Measurements from ENCODE around the gene SURF6. TPM values are rescaled to one million over a fixed set of nuclear protein-coding genes. Genes with fewer than 3 reads are reported as not detected.

Gene SURF6
- total and polyA plus RNA-seq, 4 experiments from 2014 or later, result 2.3 to 28.9 (median 21.0) TPM

- Histone ChIP-seq H3K4me3 (ENCODE audit: low read length in 2 of 2) (no peak overlapping the region), H3K27ac (ENCODE audit: low read depth, low read length) (no peak overlapping the region), H3K4me1 (ENCODE audit: insufficient read depth, low read length) (peaks cover 38% of the 10 kb centered on the region), H3K36me3 (ENCODE audit: insufficient read depth, low read length) (peaks cover 60% of the 10 kb centered on the region), H3K9me3 (ENCODE audit: control insufficient read depth in 1 of 2, low read length in 2 of 2) (no peaks in the 10 kb centered on the region), H3K27me3 (ENCODE audit: insufficient read depth, low read length) (no peaks in the 10 kb centered on the region)
- peak overlapping the region in 2 of 8 donors; percentile 26 to 86 for H3K4me3 Mint-ChIP-seq
- H3K27ac Mint-ChIP-seq, result peak overlapping the region in 1 of 7 donors; percentile 77
- peaks cover 30 to 51% of the 10 kb centered on the region in 2 donors for H3K36me3 Mint-ChIP-seq
- CTCF ChIA-PET (ENCODE audit: partially characterized antibody), result interaction anchor here (1.0 kb wide), 1 partner anchor 26 kb away, joined by 3 read pairs; no protein-coding TSS in a partner anchor
- intact Hi-C loops (cut with micrococcal nuclease), result no loop called here
- peaks cover 24 to 50% (median 36%) of the 10 kb centered on the region in 4 donors for H3K4me1 Mint-ChIP-seq
- no peaks in the 10 kb centered on the region for H3K27me3 Mint-ChIP-seq
- no peaks in the 10 kb centered on the region for H3K9me3 Mint-ChIP-seq
- DNase-seq, result peak in 1 of 5 donors; percentile 1
- POLR2A ChIA-PET (ENCODE audit: partially characterized antibody), result interaction anchor here (1.3 to 18.1 kb wide), 2 partner anchors 11 to 25 kb away, joined by 3 to 437 read pairs; partner anchors contain the start of genes STKLD1, SURF1, SURF2 and SURF4
Measured at GRCh38 chr9:133345596-133345995, 9.6 kb upstream of the SURF6 start.

DNA sequence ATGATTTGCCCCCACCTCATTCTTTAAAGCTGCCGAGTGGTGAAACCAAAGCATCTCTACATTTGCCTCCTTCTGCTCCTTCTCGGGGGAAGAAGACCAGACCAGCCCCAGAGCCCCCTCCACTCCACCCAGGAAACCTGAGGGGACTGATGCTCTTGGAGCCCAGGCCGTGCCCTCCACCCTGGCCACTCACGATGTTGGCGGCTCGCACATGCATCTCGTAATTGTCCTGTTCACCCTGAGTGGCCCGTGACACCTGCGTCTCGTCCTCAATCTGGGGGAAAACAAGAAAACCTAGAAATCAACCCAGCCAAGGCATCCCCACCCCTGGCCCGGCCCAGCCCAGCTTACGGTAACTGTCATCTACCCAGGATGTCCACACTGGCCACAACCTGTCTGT is 9.0 kb upstream of the SURF6 start:
- H3K4me3 ChIP-seq (ENCODE audit: low read length in 2 of 2), result no peak overlapping the region
- peaks cover 41% of the 10 kb centered on the region for H3K4me1 ChIP-seq (ENCODE audit: insufficient read depth, low read length)
- Mint-ChIP-seq H3K4me1 (peaks cover 26 to 51% (median 40%) of the 10 kb centered on the region in 4 donors), H3K4me3 (no peak overlapping the region), H3K27ac (peak overlapping the region in 1 of 7 donors; percentile 29), H3K9me3 (no peaks in the 10 kb centered on the region), H3K36me3 (peaks cover 31 to 51% of the 10 kb centered on the region in 2 donors), H3K27me3 (no peaks in the 10 kb centered on the region)
- no peaks in the 10 kb centered on the region for H3K27me3 ChIP-seq (ENCODE audit: insufficient read depth, low read length)
- POLR2A ChIA-PET (ENCODE audit: partially characterized antibody), result interaction anchor here (18.1 kb wide), 1 partner anchor 26 kb away, joined by 437 read pairs; the partner anchor contains the start of genes STKLD1 and SURF4
- H3K9me3 ChIP-seq (ENCODE audit: control insufficient read depth in 1 of 2, low read length in 2 of 2), result no peaks in the 10 kb centered on the region
- peak in 1 of 5 donors; percentile 25 for DNase-seq
- H3K27ac ChIP-seq (ENCODE audit: low read depth, low read length), result no peak overlapping the region
- CTCF ChIA-PET (ENCODE audit: partially characterized antibody), result no interaction called here
- H3K36me3 ChIP-seq (ENCODE audit: insufficient read depth, low read length), result peaks cover 58% of the 10 kb centered on the region
- intact Hi-C loops (cut with micrococcal nuclease), result no loop called here

DNA sequence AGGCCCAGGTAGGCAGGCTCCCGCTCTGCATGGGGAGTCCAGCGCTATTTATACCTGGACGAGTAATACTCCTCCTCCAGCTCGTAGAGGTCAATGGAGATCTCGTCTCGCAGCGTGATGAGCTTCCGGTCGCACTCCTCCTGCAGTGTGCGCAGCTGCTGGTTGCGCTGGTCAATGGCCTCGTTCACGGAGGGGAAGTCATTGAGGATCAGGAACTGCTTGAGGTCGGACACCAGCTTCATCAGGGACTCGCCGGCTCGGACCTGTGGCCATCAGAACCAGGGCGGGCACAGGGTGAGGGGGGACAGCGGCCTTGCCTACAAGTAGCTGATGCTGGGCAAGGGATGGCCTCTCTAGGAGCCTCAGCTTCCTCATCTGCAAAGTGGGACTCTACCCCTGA is 8.1 kb upstream of the SURF6 start:
- peaks cover 34% of the 10 kb centered on the region for H3K4me1 ChIP-seq (ENCODE audit: insufficient read depth, low read length)
- H3K9me3 ChIP-seq (ENCODE audit: control insufficient read depth in 1 of 2, low read length in 2 of 2), result no peaks in the 10 kb centered on the region
- Mint-ChIP-seq H3K9me3 (no peaks in the 10 kb centered on the region), H3K27ac (no peak overlapping the region), H3K36me3 (peaks cover 24 to 49% of the 10 kb centered on the region in 2 donors), H3K4me3 (no peak overlapping the region), H3K27me3 (no peaks in the 10 kb centered on the region), H3K4me1 (peaks cover 22 to 48% (median 37%) of the 10 kb centered on the region in 4 donors)
- POLR2A ChIA-PET (ENCODE audit: partially characterized antibody), result interaction anchor here (18.1 kb wide), 1 partner anchor 27 kb away, joined by 437 read pairs; the partner anchor contains the start of genes STKLD1 and SURF4
- H3K27ac ChIP-seq (ENCODE audit: low read depth, low read length), result no peak overlapping the region
- peak in 1 of 5 donors; percentile 8 for DNase-seq
- intact Hi-C loops (cut with micrococcal nuclease), result no loop called here
- peaks cover 60% of the 10 kb centered on the region for H3K36me3 ChIP-seq (ENCODE audit: insufficient read depth, low read length)
- H3K4me3 ChIP-seq (ENCODE audit: low read length in 2 of 2), result no peak overlapping the region
- CTCF ChIA-PET (ENCODE audit: partially characterized antibody), result interaction anchor here (1.2 to 1.3 kb wide), 3 partner anchors 8 to 73 kb away, joined by 3 to 5 read pairs (median 4); partner anchors contain the start of genes SURF1 and SURF2
- no peaks in the 10 kb centered on the region for H3K27me3 ChIP-seq (ENCODE audit: insufficient read depth, low read length)

GRCh38 chr9:133342570-133342969 is 6.6 kb upstream of the SURF6 start:
- H3K4me3 ChIP-seq (ENCODE audit: low read length in 2 of 2), result no peak overlapping the region
- Mint-ChIP-seq H3K4me3 (no peak overlapping the region), H3K27me3 (no peaks in the 10 kb centered on the region), H3K36me3 (peaks cover 18 to 39% of the 10 kb centered on the region in 2 donors), H3K9me3 (no peaks in the 10 kb centered on the region), H3K4me1 (peaks cover 16 to 38% (median 28%) of the 10 kb centered on the region in 4 donors), H3K27ac (peak overlapping the region in 1 of 7 donors; percentile 57)
- DNase-seq, result no peak
- peaks cover 29% of the 10 kb centered on the region for H3K4me1 ChIP-seq (ENCODE audit: insufficient read depth, low read length)
- H3K9me3 ChIP-seq (ENCODE audit: control insufficient read depth in 1 of 2, low read length in 2 of 2), result no peaks in the 10 kb centered on the region
- POLR2A ChIA-PET (ENCODE audit: partially characterized antibody), result no interaction called here
- no peak overlapping the region for H3K27ac ChIP-seq (ENCODE audit: low read depth, low read length)
- H3K36me3 ChIP-seq (ENCODE audit: insufficient read depth, low read length), result peaks cover 60% of the 10 kb centered on the region
- H3K27me3 ChIP-seq (ENCODE audit: insufficient read depth, low read length), result no peaks in the 10 kb centered on the region
- intact Hi-C loops (cut with micrococcal nuclease), result no loop called here
- CTCF ChIA-PET (ENCODE audit: partially characterized antibody), result interaction anchor here (1.2 to 1.3 kb wide), 2 partner anchors 9 to 74 kb away, joined by 3 to 4 read pairs; no protein-coding TSS in a partner anchor

DNA sequence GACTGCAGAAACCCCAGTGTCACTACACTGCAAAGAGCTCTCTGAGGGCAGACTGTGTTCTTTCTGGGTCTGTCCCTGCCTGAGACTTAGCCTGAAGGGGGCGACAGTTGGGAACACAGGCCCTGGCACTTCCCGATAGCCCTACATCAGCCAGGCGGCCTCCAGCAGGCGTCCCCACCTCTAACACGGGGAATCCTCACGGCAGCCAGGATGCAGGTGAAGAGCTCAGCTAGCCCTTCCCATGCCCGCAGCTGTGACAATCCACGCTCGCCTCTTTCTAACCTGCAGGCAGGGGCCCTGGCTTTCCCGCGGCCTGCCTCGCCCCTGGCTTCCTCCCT is 6.0 kb upstream of the SURF6 start:
- CTCF ChIA-PET (ENCODE audit: partially characterized antibody), result interaction anchor here (1.4 kb wide), 1 partner anchor 144 kb away, joined by 3 read pairs; no protein-coding TSS in a partner anchor
- Mint-ChIP-seq H3K9me3 (no peaks in the 10 kb centered on the region), H3K4me3 (no peak overlapping the region), H3K27me3 (no peaks in the 10 kb centered on the region), H3K4me1 (peaks cover 15 to 35% (median 27%) of the 10 kb centered on the region in 4 donors), H3K27ac (no peak overlapping the region), H3K36me3 (peaks cover 18 to 36% of the 10 kb centered on the region in 2 donors)
- Histone ChIP-seq H3K4me1 (ENCODE audit: insufficient read depth, low read length) (peaks cover 29% of the 10 kb centered on the region), H3K27me3 (ENCODE audit: insufficient read depth, low read length) (no peaks in the 10 kb centered on the region), H3K4me3 (ENCODE audit: low read length in 2 of 2) (no peak overlapping the region), H3K9me3 (ENCODE audit: control insufficient read depth in 1 of 2, low read length in 2 of 2) (no peaks in the 10 kb centered on the region), H3K36me3 (ENCODE audit: insufficient read depth, low read length) (peaks cover 60% of the 10 kb centered on the region), H3K27ac (ENCODE audit: low read depth, low read length) (no peak overlapping the region)
- intact Hi-C loops (cut with micrococcal nuclease), result no loop called here
- POLR2A ChIA-PET (ENCODE audit: partially characterized antibody), result no interaction called here
- peak in 1 of 5 donors; percentile 15 for DNase-seq

GRCh38 chr9:133341369-133342068 is 5.5 kb upstream of the SURF6 start:
- Mint-ChIP-seq H3K9me3 (no peaks in the 10 kb centered on the region), H3K27me3 (no peaks in the 10 kb centered on the region), H3K4me3 (no peak overlapping the region), H3K4me1 (peaks cover 12 to 34% (median 21%) of the 10 kb centered on the region in 4 donors), H3K27ac (peak overlapping the region in 1 of 7 donors; percentile 19), H3K36me3 (peaks cover 18 to 31% of the 10 kb centered on the region in 2 donors)
- DNase-seq, result peak in 1 of 5 donors; percentile 14
- intact Hi-C loops (cut with micrococcal nuclease), result no loop called here
- Histone ChIP-seq H3K9me3 (ENCODE audit: control insufficient read depth in 1 of 2, low read length in 2 of 2) (no peaks in the 10 kb centered on the region), H3K27me3 (ENCODE audit: insufficient read depth, low read length) (no peaks in the 10 kb centered on the region), H3K4me3 (ENCODE audit: low read length in 2 of 2) (no peak overlapping the region), H3K4me1 (ENCODE audit: insufficient read depth, low read length) (peaks cover 29% of the 10 kb centered on the region), H3K36me3 (ENCODE audit: insufficient read depth, low read length) (peaks cover 60% of the 10 kb centered on the region), H3K27ac (ENCODE audit: low read depth, low read length) (no peak overlapping the region)
- ChIA-PET POLR2A (ENCODE audit: partially characterized antibody) (no interaction called here), CTCF (ENCODE audit: partially characterized antibody) (interaction anchor here (1.4 to 1.7 kb wide), 2 partner anchors 33 to 145 kb away, joined by 3 to 4 read pairs; no protein-coding TSS in a partner anchor)

DNA sequence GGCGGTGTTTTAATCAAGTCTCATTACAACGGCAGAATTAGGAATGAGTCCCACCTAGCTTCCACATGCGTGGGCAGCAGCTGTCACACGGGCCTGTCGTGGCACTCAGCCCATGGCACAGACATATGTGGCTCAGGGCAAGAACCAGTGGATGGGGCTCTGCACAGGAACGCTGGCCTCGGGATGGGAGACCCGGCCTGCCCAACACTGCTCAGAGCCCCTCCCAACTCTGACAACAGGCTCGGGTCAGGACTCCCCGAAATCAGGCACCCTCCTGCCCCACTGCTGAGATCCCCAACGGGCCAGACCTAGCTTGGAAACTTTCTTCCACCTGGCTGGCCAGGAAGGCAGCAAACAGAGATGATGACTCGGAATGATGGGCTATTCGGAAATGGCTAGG is 4.9 kb upstream of the SURF6 start:
- no peak overlapping the region for H3K4me3 Mint-ChIP-seq
- peaks cover 59% of the 10 kb centered on the region for H3K36me3 ChIP-seq (ENCODE audit: insufficient read depth, low read length)
- DNase-seq, result peak in 1 of 5 donors; percentile 7
- H3K27ac ChIP-seq (ENCODE audit: low read depth, low read length), result no peak overlapping the region
- no peak overlapping the region for H3K4me3 ChIP-seq (ENCODE audit: low read length in 2 of 2)
- H3K36me3 Mint-ChIP-seq, result peaks cover 18 to 31% of the 10 kb centered on the region in 2 donors
- no peaks in the 10 kb centered on the region for H3K9me3 Mint-ChIP-seq
- intact Hi-C loops (cut with micrococcal nuclease), result no loop called here
- H3K9me3 ChIP-seq (ENCODE audit: control insufficient read depth in 1 of 2, low read length in 2 of 2), result no peaks in the 10 kb centered on the region
- peak overlapping the region in 6 of 7 donors; percentile 17 to 93 (median 54) for H3K27ac Mint-ChIP-seq
- no peaks in the 10 kb centered on the region for H3K27me3 Mint-ChIP-seq
- H3K4me1 Mint-ChIP-seq, result peaks cover 13 to 34% (median 21%) of the 10 kb centered on the region in 4 donors
- H3K4me1 ChIP-seq (ENCODE audit: insufficient read depth, low read length), result peaks cover 26% of the 10 kb centered on the region
- no peaks in the 10 kb centered on the region for H3K27me3 ChIP-seq (ENCODE audit: insufficient read depth, low read length)
- ChIA-PET POLR2A (ENCODE audit: partially characterized antibody) (interaction anchor here (1.3 to 1.8 kb wide), 2 partner anchors 15 to 35 kb away, joined by 3 to 7 read pairs; partner anchors contain the start of genes STKLD1 and SURF4), CTCF (ENCODE audit: partially characterized antibody) (interaction anchor here (1.4 to 1.7 kb wide), 2 partner anchors 34 to 145 kb away, joined by 3 to 4 read pairs; no protein-coding TSS in a partner anchor)

All from CD4-positive, alpha-beta memory T cell (primary cell).